Duodenal mucosa (tissue), 2 donors: ENCODE results near the gene CUL4A.

Source experiments
- H3K27ac ChIP-seq: one replicate; pipeline ENCODE4 v1.7.0; 2013; ENCODE audit warnings: low read depth, low read length
- H3K27me3 ChIP-seq, 2 donors: one replicate each; pipeline ENCODE4 v1.7.0; 2013; ENCODE audit warnings: low read length in 2 of 2, control low read depth in 1 of 2; ENCODE audit not compliant: insufficient read depth in 2 of 2, control insufficient read depth in 1 of 2
- H3K36me3 ChIP-seq, 2 donors: one replicate each; pipeline ENCODE4 v1.7.0; 2013; ENCODE audit warnings: low read length in 2 of 2, control low read depth in 1 of 2; ENCODE audit not compliant: insufficient read depth in 2 of 2, control insufficient read depth in 1 of 2
- H3K4me1 ChIP-seq, 2 donors: one replicate each; pipeline ENCODE4 v1.7.0; 2013; ENCODE audit warnings: low read length in 2 of 2, control low read depth in 1 of 2; ENCODE audit not compliant: insufficient read depth in 2 of 2, control insufficient read depth in 1 of 2
- H3K4me3 ChIP-seq, 2 donors: one replicate each; pipeline ENCODE4 v1.7.0; 2013; ENCODE audit warnings: low read length in 2 of 2, low read depth in 1 of 2
- H3K9ac ChIP-seq, 2 donors: one replicate each; pipeline ENCODE4 v1.7.0; 2013; ENCODE audit warnings: low read length in 2 of 2, low read depth in 1 of 2
- H3K9me3 ChIP-seq, 2 donors: one replicate each; pipeline ENCODE4 v1.7.0; 2013; ENCODE audit warnings: low read length in 2 of 2, control low read depth in 1 of 2; ENCODE audit not compliant: control insufficient read depth in 1 of 2

CUL4A gene

DNA sequence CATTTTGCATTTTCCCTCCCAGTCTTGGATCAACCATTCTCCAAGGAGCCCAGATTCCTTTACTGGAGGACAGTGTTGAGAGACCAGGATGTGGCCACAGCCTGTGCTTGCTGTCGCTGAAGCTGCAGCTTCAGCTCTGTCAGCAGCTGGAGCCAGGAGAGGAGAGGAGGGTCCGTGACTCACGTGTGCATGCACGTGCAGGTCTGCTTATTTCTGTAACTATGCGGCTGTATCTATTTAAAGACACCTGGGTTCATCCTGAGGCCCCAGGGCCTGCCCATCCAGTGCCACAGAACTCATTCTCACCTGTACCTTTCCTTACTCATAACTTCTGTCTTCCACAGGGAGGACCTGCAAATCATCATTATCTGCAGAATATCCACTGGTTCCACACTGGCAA lies 79.5 kb downstream of the CUL4A start:
- H3K27me3 ChIP-seq = peaks cover 6 to 11% of the 10 kb centered on the region in 2 donors
- H3K9me3 ChIP-seq = no peaks in the 10 kb centered on the region
- H3K9ac ChIP-seq = no peak overlapping the region
- no peak overlapping the region for H3K27ac ChIP-seq
- H3K36me3 ChIP-seq = no peaks in the 10 kb centered on the region
- peaks cover 0 to 4% of the 10 kb centered on the region in 2 donors for H3K4me1 ChIP-seq
- H3K4me3 ChIP-seq = no peak overlapping the region

DNA sequence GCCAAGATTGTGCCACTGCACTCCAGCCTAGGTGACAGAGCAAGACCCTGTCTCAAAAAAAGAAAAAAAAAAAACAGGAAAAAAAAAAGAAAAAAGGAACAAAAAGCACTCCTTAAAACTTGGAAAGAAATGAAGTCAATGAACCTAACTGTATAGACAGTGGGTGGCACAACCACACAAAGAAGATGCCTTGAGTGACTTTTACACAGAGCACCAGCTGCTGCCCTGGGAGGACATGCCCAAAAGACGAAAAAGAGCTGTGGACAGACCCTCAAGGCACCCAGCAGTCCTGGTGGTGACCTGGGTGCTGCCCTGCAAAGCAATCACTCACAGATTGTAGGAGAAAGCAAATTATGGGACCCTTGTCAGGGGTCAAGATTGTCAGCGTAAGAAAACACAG lies 81.7 kb downstream of the CUL4A start:
- Histone ChIP-seq H3K27ac (no peak overlapping the region), H3K27me3 (peaks cover 6 to 11% of the 10 kb centered on the region in 2 donors), H3K9ac (no peak overlapping the region), H3K9me3 (no peaks in the 10 kb centered on the region), H3K36me3 (no peaks in the 10 kb centered on the region), H3K4me1 (peaks cover under 1 to 4% of the 10 kb centered on the region in 2 donors), H3K4me3 (no peak overlapping the region)

DNA sequence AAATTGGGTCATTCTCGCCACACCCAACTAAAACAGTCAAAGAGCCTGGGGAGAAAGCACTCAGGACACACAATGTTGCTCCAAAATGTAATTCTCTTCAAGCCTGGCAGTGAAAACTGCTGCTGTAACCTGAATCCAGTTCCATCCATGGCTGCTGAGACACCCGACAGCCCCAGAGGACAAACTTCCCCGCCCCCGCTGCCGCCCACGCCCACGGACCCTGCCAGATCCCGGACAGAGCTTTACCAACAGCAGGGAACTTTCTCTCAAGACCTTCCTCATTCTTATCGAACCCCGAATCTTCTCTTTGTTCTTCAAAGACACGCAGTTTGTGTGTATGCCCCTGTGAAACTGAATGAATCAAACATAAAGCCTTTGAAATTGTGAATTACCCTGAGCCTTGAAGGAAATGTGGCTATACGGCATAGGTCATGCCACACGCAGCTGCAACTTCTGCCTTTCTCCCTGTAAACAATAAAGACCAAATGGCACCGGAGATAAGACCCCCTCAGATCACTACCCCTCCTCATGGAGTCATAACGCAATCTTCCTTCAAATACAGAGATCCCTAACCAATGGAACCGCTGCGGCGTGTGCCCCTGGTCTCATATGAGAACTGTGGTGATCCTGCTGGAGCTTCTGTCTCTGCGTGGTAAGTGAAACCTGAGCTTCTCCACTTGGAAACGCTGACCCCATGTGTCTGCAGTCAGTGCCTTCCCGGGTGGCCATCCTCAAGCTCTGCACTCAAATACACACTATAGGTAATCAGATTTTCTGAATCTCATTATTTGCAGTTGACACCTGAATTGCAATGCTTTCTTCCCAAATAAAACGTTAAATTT lies 82.8 kb downstream of the CUL4A start:
- H3K4me1 ChIP-seq = peaks cover 4 to 5% of the 10 kb centered on the region in 2 donors
- no peak overlapping the region for H3K9ac ChIP-seq
- peaks cover 6 to 11% of the 10 kb centered on the region in 2 donors for H3K27me3 ChIP-seq
- H3K27ac ChIP-seq = no peak overlapping the region
- H3K4me3 ChIP-seq = peak overlapping the region; percentile 10 to 14
- no peaks in the 10 kb centered on the region for H3K36me3 ChIP-seq
- H3K9me3 ChIP-seq = no peaks in the 10 kb centered on the region

DNA sequence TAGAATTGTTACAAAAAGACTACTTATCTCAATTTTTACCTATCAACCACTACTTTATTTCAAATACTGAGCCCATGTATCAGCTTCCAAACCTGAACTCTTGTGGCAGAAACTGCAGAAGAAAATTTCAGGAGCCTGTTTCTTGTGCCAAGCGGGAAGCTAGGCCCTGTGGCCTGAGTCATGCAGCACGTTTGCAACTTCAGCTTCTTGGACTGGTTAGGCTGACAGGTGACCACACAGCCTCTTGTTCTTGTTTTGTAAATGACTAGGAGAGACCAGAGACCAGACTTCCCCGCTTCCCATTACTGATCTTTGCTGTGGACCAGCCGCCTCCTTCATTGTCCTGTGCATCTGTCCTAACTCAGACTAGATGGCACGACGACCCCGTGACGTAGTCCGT lies 84.3 kb downstream of the CUL4A start:
- H3K36me3 ChIP-seq = no peaks in the 10 kb centered on the region
- H3K9ac ChIP-seq = no peak overlapping the region
- H3K4me1 ChIP-seq = peaks cover 4 to 15% of the 10 kb centered on the region in 2 donors
- no peaks in the 10 kb centered on the region for H3K9me3 ChIP-seq
- no peak overlapping the region for H3K4me3 ChIP-seq
- H3K27me3 ChIP-seq = peaks cover 6 to 11% of the 10 kb centered on the region in 2 donors
- no peak overlapping the region for H3K27ac ChIP-seq

DNA sequence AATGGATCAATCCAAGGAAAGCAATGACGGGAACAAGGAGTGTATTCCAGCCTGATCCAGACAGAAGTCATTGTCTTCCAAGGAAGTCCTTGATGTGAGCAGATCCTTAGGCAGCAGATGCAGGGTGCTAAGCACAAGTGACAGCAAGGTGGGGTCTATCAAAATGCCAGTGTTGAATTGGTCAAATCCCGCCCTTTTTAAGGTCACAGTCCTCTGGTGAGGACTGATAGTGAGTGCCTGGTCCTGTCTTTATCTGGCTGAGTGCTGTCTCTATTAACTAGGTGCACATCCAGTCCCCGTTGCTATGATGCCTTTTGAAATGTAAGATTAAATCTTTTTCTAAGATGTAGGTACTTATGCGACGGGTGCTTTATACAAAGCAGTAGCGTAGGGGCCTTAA lies 86.4 kb downstream of the CUL4A start:
- Histone ChIP-seq H3K4me1 (peaks cover 4 to 15% of the 10 kb centered on the region in 2 donors), H3K36me3 (no peaks in the 10 kb centered on the region), H3K27ac (no peak overlapping the region), H3K9me3 (no peaks in the 10 kb centered on the region), H3K27me3 (peaks cover 3 to 11% of the 10 kb centered on the region in 2 donors), H3K9ac (no peak overlapping the region), H3K4me3 (no peak overlapping the region)

DNA sequence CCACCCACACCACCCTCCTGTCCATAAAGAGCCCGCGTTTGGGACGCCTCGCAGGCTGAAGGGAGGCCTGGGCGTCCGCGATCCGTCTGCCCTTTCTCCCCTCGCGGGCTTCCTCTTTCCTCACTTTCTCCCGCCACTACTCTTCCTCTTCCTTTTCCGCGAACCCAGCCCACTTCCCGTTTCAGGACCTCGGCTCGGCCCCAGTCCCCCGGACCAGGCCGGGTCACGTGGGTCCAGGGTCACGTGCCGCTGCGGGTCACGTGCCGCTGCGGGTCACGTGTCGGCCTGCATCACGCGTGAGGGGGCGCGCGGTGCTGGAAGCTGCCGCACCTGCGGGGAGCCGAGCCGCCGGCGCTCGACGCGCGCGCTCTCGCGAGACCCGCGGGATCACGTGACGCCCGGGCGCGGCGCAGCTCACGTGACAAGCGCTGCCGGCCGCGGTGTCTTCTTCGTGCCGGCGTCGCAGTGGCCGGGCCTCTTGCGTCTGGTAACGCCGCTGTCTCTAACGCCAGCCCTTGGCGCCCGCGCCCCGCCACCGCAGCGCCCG lies 87.5 kb downstream of the CUL4A start, which contains the start of gene LAMP1:
Gene LAMP1 (plus strand): TSS at position 417 of the 547 bp plus-strand sequence. CDS start 196 bp downstream, outside the sequence.
- peak within 1 kb of the TSS; percentile 67 for H3K27ac ChIP-seq
- H3K9me3 ChIP-seq = no peaks in the 10 kb centered on the region
- peaks cover 3 to 8% of the 10 kb centered on the region in 2 donors for H3K27me3 ChIP-seq
- peak within 1 kb of the TSS; percentile 75 to 95 for H3K9ac ChIP-seq
- no peaks in the 10 kb centered on the region for H3K36me3 ChIP-seq
- H3K4me1 ChIP-seq = peaks cover 2 to 15% of the 10 kb centered on the region in 2 donors
- peak within 1 kb of the TSS; percentile 94 for H3K4me3 ChIP-seq

DNA sequence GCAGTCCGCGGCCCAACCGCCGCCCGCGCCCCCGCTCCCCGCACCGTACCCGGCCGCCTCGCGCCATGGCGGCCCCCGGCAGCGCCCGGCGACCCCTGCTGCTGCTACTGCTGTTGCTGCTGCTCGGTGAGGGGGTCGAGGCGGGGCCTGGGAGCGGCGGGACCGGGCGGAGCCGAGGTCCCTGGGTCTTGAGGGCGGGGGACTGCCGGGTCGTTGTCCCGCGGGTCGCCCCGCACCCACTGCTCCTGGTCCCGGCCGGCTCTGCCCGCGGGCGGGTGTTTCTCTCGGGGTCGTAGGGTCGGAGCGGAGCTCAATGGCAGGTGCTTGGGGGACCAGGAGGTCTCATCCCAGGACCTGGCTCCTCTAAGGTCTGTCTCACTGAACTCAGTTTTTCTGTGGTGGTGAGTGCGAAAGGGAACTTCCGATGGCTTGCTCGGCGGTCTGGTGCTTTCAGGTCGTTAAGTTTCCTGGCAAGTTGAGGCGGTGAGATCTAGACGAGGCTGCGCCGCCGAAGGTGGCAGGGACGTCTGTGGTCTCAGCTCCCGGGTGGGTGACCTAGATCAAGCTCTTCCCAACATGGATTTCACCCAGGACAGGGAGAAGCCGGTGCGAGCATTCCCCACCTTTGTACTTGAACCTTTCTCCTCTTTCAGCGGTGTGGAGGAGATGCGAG lies 88.1 kb downstream of the CUL4A start:
- Histone ChIP-seq H3K4me1 (peaks cover 0 to 15% of the 10 kb centered on the region in 2 donors), H3K36me3 (peaks cover 0 to under 1% of the 10 kb centered on the region in 2 donors), H3K27me3 (peaks cover 0 to 4% of the 10 kb centered on the region in 2 donors), H3K9me3 (no peaks in the 10 kb centered on the region), H3K4me3 (peak overlapping the region; percentile 94), H3K9ac (peak overlapping the region; percentile 75 to 77), H3K27ac (peak overlapping the region; percentile 32)

DNA sequence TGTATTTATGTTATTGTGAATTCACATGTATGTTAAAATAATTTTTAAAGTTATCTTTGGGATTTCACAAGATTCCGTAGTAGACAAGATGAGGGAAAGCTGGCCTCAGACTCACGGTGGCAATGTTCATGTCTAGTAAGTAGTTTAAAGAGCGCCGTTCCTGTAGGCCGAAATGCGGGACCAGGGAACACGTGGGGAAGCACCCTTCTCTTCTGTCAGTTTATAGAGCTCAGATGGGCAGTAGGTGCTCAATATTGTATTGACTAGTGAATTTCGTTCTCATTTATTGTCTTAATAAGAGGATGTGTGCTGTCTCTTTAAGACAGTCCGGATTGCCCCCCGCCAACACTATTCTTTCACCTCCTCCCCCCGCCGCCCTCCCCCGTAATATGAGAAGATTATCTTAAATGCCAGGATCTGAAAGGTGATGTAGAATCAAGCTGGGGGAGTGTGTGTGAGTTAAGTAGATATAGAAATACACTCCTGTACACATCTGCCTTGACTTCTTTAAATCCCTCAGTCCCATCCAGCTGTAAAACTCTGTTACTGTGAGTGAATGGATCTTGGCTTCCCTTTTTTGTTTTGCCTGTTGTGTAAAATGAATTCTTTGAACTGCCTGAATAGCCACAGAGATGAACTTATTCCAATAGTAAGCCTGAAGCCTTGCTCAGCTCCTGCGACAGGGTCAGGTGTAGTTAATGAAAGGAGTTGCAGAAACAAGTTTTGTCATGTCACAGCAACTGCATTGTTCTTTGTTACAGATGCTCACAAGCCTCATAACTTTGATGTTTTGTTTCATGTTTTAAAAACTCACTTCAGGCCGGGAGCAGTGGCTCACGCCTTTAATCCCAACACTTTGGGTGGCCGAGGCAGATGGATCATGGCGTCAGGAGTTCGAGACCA lies 88.9 kb downstream of the CUL4A start:
- H3K27ac ChIP-seq = no peak overlapping the region
- peaks cover 0 to 8% of the 10 kb centered on the region in 2 donors for H3K36me3 ChIP-seq

DNA sequence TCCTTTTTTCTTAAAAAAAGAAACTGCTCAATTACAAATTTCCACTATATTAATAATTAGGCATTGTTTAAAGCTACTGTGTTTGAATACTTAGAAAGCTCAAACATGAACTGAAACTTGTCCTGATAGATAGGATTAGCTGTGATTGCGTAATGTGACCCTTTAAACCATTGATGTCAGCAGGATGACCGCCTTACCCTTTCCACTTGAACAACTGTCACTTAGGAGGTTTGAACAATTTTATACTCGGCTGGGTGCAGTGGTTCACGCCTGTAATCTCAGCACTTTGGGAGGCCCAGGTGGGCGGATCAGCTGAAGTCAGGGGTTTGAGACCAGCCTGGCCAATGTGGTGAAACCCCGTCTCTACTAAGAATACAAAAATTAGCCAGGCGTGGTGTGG lies 90.5 kb downstream of the CUL4A start:
- no peak overlapping the region for H3K4me3 ChIP-seq
- H3K9me3 ChIP-seq = no peaks in the 10 kb centered on the region
- H3K36me3 ChIP-seq = peaks cover 0 to 8% of the 10 kb centered on the region in 2 donors
- H3K27ac ChIP-seq = no peak overlapping the region
- peaks cover 0 to 15% of the 10 kb centered on the region in 2 donors for H3K4me1 ChIP-seq
- no peaks in the 10 kb centered on the region for H3K27me3 ChIP-seq
- H3K9ac ChIP-seq = no peak overlapping the region

More for the DNA sequence above, 88.9 kb downstream of the CUL4A start:
- peak overlapping the region; percentile 75 to 77 for H3K9ac ChIP-seq
- H3K4me1 ChIP-seq = peaks cover 0 to 15% of the 10 kb centered on the region in 2 donors
- H3K9me3 ChIP-seq = no peaks in the 10 kb centered on the region
- H3K27me3 ChIP-seq = peaks cover 0 to under 1% of the 10 kb centered on the region in 2 donors
- H3K4me3 ChIP-seq = peak overlapping the region; percentile 94
